ENCODE data around the gene CHIA.

Gene CHIA

GRCh38 chr1:111280267-111280666 lies 10.4 kb upstream of the CHIA start:
- no peak for TF ChIP-seq CTCF (IDR thresholded peaks at IDR 0.05; ENCODE audit: control extremely low read depth, extremely low read depth, low read depth, missing control alignments)
- ChIA-PET CTCF (interaction anchor here (2.8 kb wide), 1 partner anchor 14 kb away, joined by 9 read pairs; no protein-coding TSS in a partner anchor), POLR2A (no interaction called here)
- DNase-seq (ENCODE audit: extremely low spot score): no peak

GRCh38 chr1:111281411-111281810 lies 9.2 kb upstream of the CHIA start:
- no peak for DNase-seq (ENCODE audit: extremely low spot score)
- TF ChIP-seq CTCF (IDR thresholded peaks at IDR 0.05; ENCODE audit: control extremely low read depth, extremely low read depth, low read depth, missing control alignments): no peak
- ChIA-PET POLR2A (no interaction called here), CTCF (interaction anchor here (0.8 to 2.8 kb wide), 7 partner anchors 9 to 251 kb away, joined by 3 to 9 read pairs (median 3); no protein-coding TSS in a partner anchor)

GRCh38 chr1:111283838-111284237 lies 6.8 kb upstream of the CHIA start:
- ChIA-PET CTCF (interaction anchor here (1.0 to 1.3 kb wide), 3 partner anchors 116 to 253 kb away, joined by 3 to 4 read pairs (median 3); no protein-coding TSS in a partner anchor), POLR2A (no interaction called here)
- no peak for TF ChIP-seq CTCF (IDR thresholded peaks at IDR 0.05; ENCODE audit: control extremely low read depth, extremely low read depth, low read depth, missing control alignments)
- no peak for DNase-seq (ENCODE audit: extremely low spot score)

- no peak for TF ChIP-seq CTCF (IDR thresholded peaks at IDR 0.05; ENCODE audit: control extremely low read depth, extremely low read depth, low read depth, missing control alignments)
- ChIA-PET POLR2A (no interaction called here), CTCF (interaction anchor here (0.8 to 1.6 kb wide), 3 partner anchors 11 to 30 kb away, joined by 3 to 4 read pairs (median 3); no protein-coding TSS in a partner anchor)
- no peak for DNase-seq (ENCODE audit: extremely low spot score)
Observed at GRCh38 chr1:111285879-111286278, 4.8 kb upstream of the CHIA start.

GRCh38 chr1:111286912-111287311 lies 3.7 kb upstream of the CHIA start:
- POLR2A ChIA-PET: no interaction called here
- TF ChIP-seq CTCF (IDR thresholded peaks at IDR 0.05; ENCODE audit: control extremely low read depth, extremely low read depth, low read depth, missing control alignments): no peak
- no peak for DNase-seq (ENCODE audit: extremely low spot score)
- CTCF ChIA-PET: interaction anchor here (1.6 kb wide), 1 partner anchor 19 kb away, joined by 3 read pairs; no protein-coding TSS in a partner anchor

GRCh38 chr1:111289371-111289770 lies 1.3 kb upstream of the CHIA start:
- DNase-seq (ENCODE audit: extremely low spot score): no peak
- no peak for TF ChIP-seq CTCF (IDR thresholded peaks at IDR 0.05; ENCODE audit: control extremely low read depth, extremely low read depth, low read depth, missing control alignments)
- CTCF ChIA-PET: interaction anchor here (0.8 to 1.8 kb wide), 4 partner anchors 16 to 21 kb away, joined by 3 to 5 read pairs (median 4); no protein-coding TSS in a partner anchor
- POLR2A ChIA-PET: no interaction called here
